PC-9 (cell line): Measurements from ENCODE around the gene NUP42.

Source experiments
- EZH2 ChIP-seq: fragments of 200-600 bp; sonication (generic); IDR thresholded peaks from 2 replicates; pipeline ENCODE4 v1.8.0; 2017; ENCODE audit warnings: antibody characterized with exemption, low read depth
- TF ChIP-seq, protein P1 (sequence below): fragments of 200-600 bp; sonication (generic); conservative IDR thresholded peaks from 2 replicates; pipeline ENCODE4 v1.6.1; 2017; ENCODE audit warnings: mixed run types, antibody characterized with exemption, mild to moderate bottlenecking, moderate library complexity

DNA sequence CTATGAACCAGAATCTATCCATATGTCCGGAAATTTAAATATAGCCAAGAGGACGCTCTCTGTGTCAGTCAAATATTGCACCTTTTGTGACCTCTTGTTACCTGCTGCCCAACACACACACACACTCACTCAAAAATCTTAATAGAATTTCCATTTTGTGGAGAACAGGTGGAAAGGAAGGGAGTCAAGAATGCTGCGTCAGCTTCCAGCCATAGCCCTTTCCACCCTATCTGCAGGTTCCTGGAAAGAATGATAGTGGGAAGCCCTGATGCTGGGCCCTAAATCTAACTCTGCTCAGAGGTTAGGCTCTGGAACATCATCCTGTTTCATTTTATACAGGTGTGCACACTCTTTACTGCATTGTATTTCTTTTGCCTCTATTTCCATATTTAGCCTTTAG, 55.2 kb downstream of the NUP42 start:
- TF ChIP-seq, protein P1, sequence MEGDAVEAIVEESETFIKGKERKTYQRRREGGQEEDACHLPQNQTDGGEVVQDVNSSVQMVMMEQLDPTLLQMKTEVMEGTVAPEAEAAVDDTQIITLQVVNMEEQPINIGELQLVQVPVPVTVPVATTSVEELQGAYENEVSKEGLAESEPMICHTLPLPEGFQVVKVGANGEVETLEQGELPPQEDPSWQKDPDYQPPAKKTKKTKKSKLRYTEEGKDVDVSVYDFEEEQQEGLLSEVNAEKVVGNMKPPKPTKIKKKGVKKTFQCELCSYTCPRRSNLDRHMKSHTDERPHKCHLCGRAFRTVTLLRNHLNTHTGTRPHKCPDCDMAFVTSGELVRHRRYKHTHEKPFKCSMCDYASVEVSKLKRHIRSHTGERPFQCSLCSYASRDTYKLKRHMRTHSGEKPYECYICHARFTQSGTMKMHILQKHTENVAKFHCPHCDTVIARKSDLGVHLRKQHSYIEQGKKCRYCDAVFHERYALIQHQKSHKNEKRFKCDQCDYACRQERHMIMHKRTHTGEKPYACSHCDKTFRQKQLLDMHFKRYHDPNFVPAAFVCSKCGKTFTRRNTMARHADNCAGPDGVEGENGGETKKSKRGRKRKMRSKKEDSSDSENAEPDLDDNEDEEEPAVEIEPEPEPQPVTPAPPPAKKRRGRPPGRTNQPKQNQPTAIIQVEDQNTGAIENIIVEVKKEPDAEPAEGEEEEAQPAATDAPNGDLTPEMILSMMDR, result no peak
- TF ChIP-seq EZH2, result no peak
